ENCODE data around the gene DUOXA1.

Gene DUOXA1

DNA sequence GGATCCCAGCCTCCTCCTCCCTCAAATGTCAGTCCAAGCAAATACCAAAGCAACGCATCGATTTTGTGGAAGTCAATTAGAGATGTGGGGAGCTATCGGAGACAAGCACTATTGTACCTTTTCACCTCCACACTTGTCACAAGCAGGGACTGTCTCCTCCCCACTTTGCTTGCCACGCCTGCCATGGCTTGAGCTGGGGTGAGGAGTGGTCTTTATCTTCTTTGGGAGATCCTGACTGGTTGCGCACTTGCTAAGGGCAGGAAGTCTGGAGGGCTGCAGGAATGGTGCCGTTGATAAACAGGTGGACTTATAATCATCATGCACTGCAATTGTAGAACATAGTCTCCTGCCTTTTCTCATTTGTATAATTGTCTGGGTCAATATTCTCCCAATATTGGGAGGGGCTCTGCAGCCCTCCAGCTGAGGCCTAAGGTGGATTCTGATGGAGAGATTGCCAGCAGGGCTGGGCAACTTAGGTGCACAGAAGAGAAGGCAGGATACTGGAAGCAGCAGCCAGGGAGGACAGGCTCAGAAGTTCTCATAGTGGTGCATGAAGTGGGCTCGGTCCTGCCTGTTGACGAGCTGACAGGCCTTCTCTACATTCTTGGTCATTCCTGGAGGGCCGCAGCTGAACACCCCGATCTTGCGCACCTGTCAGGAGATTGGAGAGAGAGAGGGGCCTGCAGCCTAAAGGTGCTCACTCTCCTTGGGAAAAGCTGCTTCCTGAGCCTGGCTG, 35.9 kb downstream of the DUOXA1 start:
- H3K4me3 ChIP-seq (ENCODE audit: insufficient read depth in 1 of 2, low read depth in 1 of 2, low read length in 2 of 2), result no peak overlapping the region
- no peaks in the 10 kb centered on the region for H3K79me1 ChIP-seq (replicated peaks; ENCODE audit: low read length, poor library complexity, severe bottlenecking)
- H2AFZ ChIP-seq (ENCODE audit: low read depth, low read length), result no peak overlapping the region
- H3K23ac ChIP-seq (ENCODE audit: low read length in 2 of 2), result no peak overlapping the region
- DNase-seq, result no peak
- no peak overlapping the region for H3K27ac ChIP-seq (ENCODE audit: low read length, poor library complexity, severe bottlenecking)
- no peaks in the 10 kb centered on the region for H3K4me1 ChIP-seq (ENCODE audit: control insufficient read depth, insufficient read depth, low read depth, low read length)
- H2BK120ac ChIP-seq (ENCODE audit: low read depth, low read length), result no peak overlapping the region
- H3K4ac ChIP-seq (ENCODE audit: low read depth in 1 of 2, low read length in 2 of 2), result no peak overlapping the region
- no peak overlapping the region for H2BK5ac ChIP-seq (ENCODE audit: low read depth, low read length, poor library complexity, severe bottlenecking)
- H3K14ac ChIP-seq (ENCODE audit: low read length in 2 of 2), result no peak overlapping the region
- no peak overlapping the region for H2AK5ac ChIP-seq (ENCODE audit: low read length, severe bottlenecking)
- H3K9ac ChIP-seq (ENCODE audit: low read length), result no peak overlapping the region
- H2BK12ac ChIP-seq (ENCODE audit: low read length in 2 of 2), result no peak overlapping the region
- no peak overlapping the region for H4K91ac ChIP-seq (ENCODE audit: low read length)
- H3K4me2 ChIP-seq (ENCODE audit: low read length, poor library complexity, severe bottlenecking), result no peak overlapping the region
- 67% methylated on average over 6 of the region's 11 CpGs for WGBS
- H2BK15ac ChIP-seq (ENCODE audit: low read depth, poor library complexity, severe bottlenecking), result peak overlapping the region; percentile 2
- no peaks in the 10 kb centered on the region for H3K9me3 ChIP-seq (ENCODE audit: control insufficient read depth, low read length)
- no peak overlapping the region for H3K18ac ChIP-seq (ENCODE audit: low read depth in 1 of 2, low read length in 2 of 2)
- H4K8ac ChIP-seq (ENCODE audit: low read length), result no peak overlapping the region
- H3K36me3 ChIP-seq (ENCODE audit: control insufficient read depth in 1 of 2, insufficient read depth in 2 of 2, low read depth in 1 of 2, low read length in 2 of 2), result no peaks in the 10 kb centered on the region
- H3K27me3 ChIP-seq (ENCODE audit: control insufficient read depth in 1 of 2, insufficient read depth in 1 of 2, low read length in 2 of 2), result peaks cover 43 to 76% of the 10 kb centered on the region in 2 experiments

DNA sequence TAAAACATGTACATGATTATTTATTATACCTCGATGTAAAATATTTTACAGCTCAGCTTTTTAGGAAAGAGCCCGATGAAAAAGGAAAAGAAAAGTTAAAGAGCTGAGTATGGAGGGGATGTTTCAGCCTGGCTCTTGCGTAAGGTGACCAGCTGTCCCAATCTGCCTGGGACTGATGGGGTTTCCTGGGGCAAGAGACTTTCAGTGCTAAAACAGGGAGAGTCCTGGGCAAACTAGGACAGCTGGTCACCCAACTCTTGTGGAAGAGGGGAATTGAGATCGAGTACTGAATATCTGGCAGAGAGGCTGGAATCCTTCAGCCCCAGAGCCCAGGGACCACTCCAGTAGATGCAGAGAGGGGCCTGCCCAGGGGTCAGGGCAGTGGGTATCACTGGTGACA, 36.7 kb downstream of the DUOXA1 start:
- DNase-seq, result no peak
- H3K4me1 ChIP-seq (ENCODE audit: control insufficient read depth, insufficient read depth, low read depth, low read length), result no peaks in the 10 kb centered on the region
- no peak overlapping the region for H2BK5ac ChIP-seq (ENCODE audit: low read depth, low read length, poor library complexity, severe bottlenecking)
- H4K8ac ChIP-seq (ENCODE audit: low read length), result no peak overlapping the region
- no peak overlapping the region for H3K23ac ChIP-seq (ENCODE audit: low read length in 2 of 2)
- no peak overlapping the region for H3K14ac ChIP-seq (ENCODE audit: low read length in 2 of 2)
- H3K9me3 ChIP-seq (ENCODE audit: control insufficient read depth, low read length), result no peaks in the 10 kb centered on the region
- no peaks in the 10 kb centered on the region for H3K79me1 ChIP-seq (replicated peaks; ENCODE audit: low read length, poor library complexity, severe bottlenecking)
- H3K36me3 ChIP-seq (ENCODE audit: control insufficient read depth in 1 of 2, insufficient read depth in 2 of 2, low read depth in 1 of 2, low read length in 2 of 2), result no peaks in the 10 kb centered on the region
- H3K4me2 ChIP-seq (ENCODE audit: low read length, poor library complexity, severe bottlenecking), result no peak overlapping the region
- H3K9ac ChIP-seq (ENCODE audit: low read length), result no peak overlapping the region
- 89% methylated on average over 4 of the region's 4 CpGs for WGBS
- H3K27ac ChIP-seq (ENCODE audit: low read length, poor library complexity, severe bottlenecking), result no peak overlapping the region
- no peak overlapping the region for H2BK120ac ChIP-seq (ENCODE audit: low read depth, low read length)
- peaks cover 39 to 75% of the 10 kb centered on the region in 2 experiments for H3K27me3 ChIP-seq (ENCODE audit: control insufficient read depth in 1 of 2, insufficient read depth in 1 of 2, low read length in 2 of 2)
- no peak overlapping the region for H2AK5ac ChIP-seq (ENCODE audit: low read length, severe bottlenecking)
- H4K91ac ChIP-seq (ENCODE audit: low read length), result no peak overlapping the region
- H3K4ac ChIP-seq (ENCODE audit: low read depth in 1 of 2, low read length in 2 of 2), result no peak overlapping the region
- H2BK15ac ChIP-seq (ENCODE audit: low read depth, poor library complexity, severe bottlenecking), result no peak overlapping the region
- no peak overlapping the region for H2BK12ac ChIP-seq (ENCODE audit: low read length in 2 of 2)
- H3K4me3 ChIP-seq (ENCODE audit: insufficient read depth in 1 of 2, low read depth in 1 of 2, low read length in 2 of 2), result no peak overlapping the region
- no peak overlapping the region for H2AFZ ChIP-seq (ENCODE audit: low read depth, low read length)
- no peak overlapping the region for H3K18ac ChIP-seq (ENCODE audit: low read depth in 1 of 2, low read length in 2 of 2)

DNA sequence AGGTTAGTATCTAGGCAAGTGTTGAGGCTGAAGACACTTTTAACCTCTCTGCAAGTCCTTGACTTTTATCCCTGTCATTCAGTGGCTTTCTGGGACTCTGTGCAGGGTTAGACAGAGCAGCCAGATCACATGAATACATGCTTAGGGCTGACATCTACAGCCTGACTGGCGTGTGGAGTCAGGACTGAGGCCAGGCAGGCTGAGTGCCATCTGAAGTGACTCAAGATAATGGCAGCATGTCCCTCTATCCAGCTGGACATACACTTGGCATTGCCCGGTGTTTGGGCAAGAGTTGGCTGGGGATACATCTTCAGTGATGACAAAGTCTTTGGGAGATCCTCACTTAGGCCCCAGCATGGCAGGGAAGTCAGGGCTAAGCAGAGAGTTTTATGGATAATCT, 38.1 kb downstream of the DUOXA1 start:
- Histone ChIP-seq H3K9me3 (ENCODE audit: control insufficient read depth, low read length) (no peaks in the 10 kb centered on the region), H3K27me3 (ENCODE audit: control insufficient read depth in 1 of 2, insufficient read depth in 1 of 2, low read length in 2 of 2) (peaks cover 41 to 67% of the 10 kb centered on the region in 2 experiments), H3K79me1 (replicated peaks; ENCODE audit: low read length, poor library complexity, severe bottlenecking) (no peaks in the 10 kb centered on the region), H3K4me1 (ENCODE audit: control insufficient read depth, insufficient read depth, low read depth, low read length) (no peaks in the 10 kb centered on the region), H2AK5ac (ENCODE audit: low read length, severe bottlenecking) (no peak overlapping the region), H2BK5ac (ENCODE audit: low read depth, low read length, poor library complexity, severe bottlenecking) (no peak overlapping the region), H4K8ac (ENCODE audit: low read length) (no peak overlapping the region), H3K4me2 (ENCODE audit: low read length, poor library complexity, severe bottlenecking) (no peak overlapping the region), H3K18ac (ENCODE audit: low read depth in 1 of 2, low read length in 2 of 2) (no peak overlapping the region), H3K14ac (ENCODE audit: low read length in 2 of 2) (no peak overlapping the region), H3K23ac (ENCODE audit: low read length in 2 of 2) (no peak overlapping the region), H3K4ac (ENCODE audit: low read depth in 1 of 2, low read length in 2 of 2) (no peak overlapping the region), H2BK120ac (ENCODE audit: low read depth, low read length) (no peak overlapping the region), H3K27ac (ENCODE audit: low read length, poor library complexity, severe bottlenecking) (no peak overlapping the region), H4K91ac (ENCODE audit: low read length) (no peak overlapping the region), H2BK12ac (ENCODE audit: low read length in 2 of 2) (no peak overlapping the region), H3K9ac (ENCODE audit: low read length) (no peak overlapping the region), H3K4me3 (ENCODE audit: insufficient read depth in 1 of 2, low read depth in 1 of 2, low read length in 2 of 2) (no peak overlapping the region), H2AFZ (ENCODE audit: low read depth, low read length) (no peak overlapping the region), H3K36me3 (ENCODE audit: control insufficient read depth in 1 of 2, insufficient read depth in 2 of 2, low read depth in 1 of 2, low read length in 2 of 2) (no peaks in the 10 kb centered on the region), H2BK15ac (ENCODE audit: low read depth, poor library complexity, severe bottlenecking) (no peak overlapping the region)
- no peak for DNase-seq
- 92% methylated on average over 2 of the region's 2 CpGs for WGBS

DNA sequence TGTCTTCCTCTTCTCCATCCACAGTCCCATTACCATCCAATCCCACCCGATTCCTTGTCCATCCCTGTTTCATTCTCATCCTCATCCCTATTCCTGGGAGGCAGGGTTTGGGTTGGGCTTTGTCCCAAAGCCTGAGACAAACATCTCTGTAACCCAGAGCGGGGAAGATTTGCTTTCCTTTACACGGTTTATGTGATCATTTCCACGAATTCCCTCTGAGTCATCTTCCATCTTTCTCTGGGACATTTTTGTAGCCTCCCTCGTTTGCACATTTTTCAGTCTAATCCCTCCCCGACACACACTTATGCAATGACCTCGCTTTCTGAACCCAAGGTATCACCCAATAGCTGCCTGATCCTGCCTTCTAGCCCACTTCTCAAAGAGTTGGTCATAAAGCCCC, 38.5 kb downstream of the DUOXA1 start:
- H3K27ac ChIP-seq (ENCODE audit: low read length, poor library complexity, severe bottlenecking), result no peak overlapping the region
- no peaks in the 10 kb centered on the region for H3K79me1 ChIP-seq (replicated peaks; ENCODE audit: low read length, poor library complexity, severe bottlenecking)
- no peaks in the 10 kb centered on the region for H3K9me3 ChIP-seq (ENCODE audit: control insufficient read depth, low read length)
- no peaks in the 10 kb centered on the region for H3K36me3 ChIP-seq (ENCODE audit: control insufficient read depth in 1 of 2, insufficient read depth in 2 of 2, low read depth in 1 of 2, low read length in 2 of 2)
- H2BK120ac ChIP-seq (ENCODE audit: low read depth, low read length), result no peak overlapping the region
- H4K91ac ChIP-seq (ENCODE audit: low read length), result no peak overlapping the region
- H3K4me2 ChIP-seq (ENCODE audit: low read length, poor library complexity, severe bottlenecking), result no peak overlapping the region
- H3K14ac ChIP-seq (ENCODE audit: low read length in 2 of 2), result no peak overlapping the region
- peaks cover 37 to 67% of the 10 kb centered on the region in 2 experiments for H3K27me3 ChIP-seq (ENCODE audit: control insufficient read depth in 1 of 2, insufficient read depth in 1 of 2, low read length in 2 of 2)
- H2BK5ac ChIP-seq (ENCODE audit: low read depth, low read length, poor library complexity, severe bottlenecking), result no peak overlapping the region
- H3K9ac ChIP-seq (ENCODE audit: low read length), result no peak overlapping the region
- H2AFZ ChIP-seq (ENCODE audit: low read depth, low read length), result no peak overlapping the region
- no peak overlapping the region for H2AK5ac ChIP-seq (ENCODE audit: low read length, severe bottlenecking)
- no peak overlapping the region for H3K23ac ChIP-seq (ENCODE audit: low read length in 2 of 2)
- DNase-seq, result peak; percentile 63
- no peak overlapping the region for H2BK12ac ChIP-seq (ENCODE audit: low read length in 2 of 2)
- 47% methylated on average over 7 of the region's 7 CpGs for WGBS
- H4K8ac ChIP-seq (ENCODE audit: low read length), result no peak overlapping the region
- H3K4me3 ChIP-seq (ENCODE audit: insufficient read depth in 1 of 2, low read depth in 1 of 2, low read length in 2 of 2), result no peak overlapping the region
- no peak overlapping the region for H2BK15ac ChIP-seq (ENCODE audit: low read depth, poor library complexity, severe bottlenecking)
- H3K4me1 ChIP-seq (ENCODE audit: control insufficient read depth, insufficient read depth, low read depth, low read length), result no peaks in the 10 kb centered on the region
- no peak overlapping the region for H3K18ac ChIP-seq (ENCODE audit: low read depth in 1 of 2, low read length in 2 of 2)
- H3K4ac ChIP-seq (ENCODE audit: low read depth in 1 of 2, low read length in 2 of 2), result no peak overlapping the region

Data from mesenchymal stem cell (in vitro differentiated cells and primary cell).